Tongue (tissue), 2 donors: ENCODE measurements around the gene KLHL3. TPM values are rescaled to one million over a fixed set of nuclear protein-coding genes. Genes with fewer than 3 reads are reported as not detected.
A peak's percentile ranks its signal among the peaks of the same experiment; 100 is the strongest.

ENCODE experiments used
- DNase-seq: peaks from one replicate; pipeline ENCODE4 v3.0.0-alpha.2; 2015
- total RNA-seq: library from RNA; depleted of rRNA; stranded (reverse); fragments of >200 nt; gene quantifications from one replicate; pipeline ENCODE4 v1.2.3, GENCODE V29; 2014

KLHL3 gene
- total RNA-seq, 1 donor from 2014 or later = 15.5 TPM

DNA sequence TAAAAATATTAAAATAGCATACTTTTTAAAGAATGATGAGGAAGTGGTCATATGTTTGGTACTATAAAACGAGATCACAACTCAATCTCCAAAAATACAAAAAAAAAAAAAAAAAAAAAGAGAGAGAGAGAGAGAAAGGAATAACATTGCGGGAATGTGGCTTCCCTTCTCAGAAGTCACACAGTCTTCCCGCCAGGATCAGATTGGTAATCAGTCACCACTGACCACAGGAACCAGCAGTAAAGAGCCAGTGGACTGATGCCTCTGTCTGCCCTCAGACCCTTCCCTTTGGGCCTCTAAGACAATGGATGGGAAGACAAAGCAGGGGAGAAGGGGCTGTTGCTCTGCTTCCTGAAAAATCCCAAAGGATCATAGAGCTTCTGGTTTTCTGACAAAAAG lies 104.9 kb downstream of the KLHL3 start:
- no peak for DNase-seq

GRCh38 chr5:137630216-137630971 lies 105.5 kb downstream of the KLHL3 start:
- no peak for DNase-seq

- peak; percentile 73 for DNase-seq
Observed at GRCh38 chr5:137629646-137630045, 106.2 kb downstream of the KLHL3 start.

GRCh38 chr5:137627706-137628105 lies 108.2 kb downstream of the KLHL3 start:
- DNase-seq = no peak

DNA sequence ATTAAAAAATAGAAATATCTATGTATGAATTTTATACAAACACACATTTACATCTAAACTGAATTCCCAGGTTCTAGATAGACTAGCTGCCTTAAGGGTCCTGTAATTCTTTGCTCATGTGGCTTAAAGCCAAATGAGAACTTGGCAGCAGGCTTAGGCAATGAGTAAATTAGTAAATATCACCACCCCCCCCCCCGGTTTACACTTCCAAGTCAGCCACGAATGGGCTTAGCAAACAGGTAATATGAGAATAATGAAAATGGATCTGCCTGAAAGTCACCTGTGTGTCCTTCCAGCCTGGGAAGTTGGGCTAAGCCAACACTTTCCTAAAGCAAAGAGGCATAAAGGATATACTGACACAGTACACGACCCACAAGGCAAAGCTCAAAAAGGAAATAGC lies 108.6 kb downstream of the KLHL3 start:
- DNase-seq = no peak

DNA sequence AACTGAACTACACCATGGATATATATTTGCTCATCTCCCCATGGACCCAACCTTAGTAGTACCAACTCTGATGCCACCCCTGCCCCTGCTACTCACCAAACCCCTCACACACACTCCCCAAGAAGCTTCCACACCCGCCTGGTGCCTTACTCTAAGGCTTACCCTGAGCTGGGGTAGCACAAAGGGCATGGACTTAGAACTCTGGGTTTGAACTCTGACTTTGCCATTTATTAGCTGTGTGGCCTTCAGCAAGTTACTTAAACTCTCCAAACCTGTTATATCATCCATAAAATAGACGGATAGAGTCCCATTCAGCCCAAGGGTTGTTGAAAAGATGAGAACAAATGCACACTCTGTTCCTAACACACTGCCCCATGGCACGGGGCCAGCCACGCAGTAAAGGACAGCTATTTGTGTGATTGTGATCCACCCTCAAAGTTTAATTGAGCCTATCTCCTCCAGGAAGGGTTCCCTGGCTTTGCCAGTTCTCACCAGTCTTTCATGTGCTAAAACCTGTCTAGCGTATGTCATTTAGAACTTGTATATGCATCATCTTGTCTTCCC lies 111.0 kb downstream of the KLHL3 start:
- no peak for DNase-seq

DNA sequence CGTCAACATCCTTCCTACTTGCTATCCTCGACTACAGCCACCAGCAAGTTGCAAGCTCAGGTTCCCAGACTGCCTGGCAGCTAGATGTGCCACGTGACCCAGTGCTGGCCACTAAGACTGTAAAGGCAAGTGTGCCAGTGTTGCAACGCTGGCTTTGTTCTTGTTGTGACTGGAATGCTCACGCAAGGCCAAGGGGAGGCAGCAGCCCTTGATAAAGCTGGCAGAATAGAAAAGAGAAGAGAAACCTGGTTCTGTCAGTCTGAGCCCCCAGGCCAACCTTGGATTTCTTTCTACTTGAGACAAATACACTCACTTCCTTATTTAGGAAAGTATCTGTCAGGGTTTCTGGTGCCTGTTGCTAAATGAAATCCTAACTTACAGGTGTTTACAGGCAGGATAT lies 113.0 kb downstream of the KLHL3 start:
- peak; percentile 58 for DNase-seq

- peak; percentile 37 for DNase-seq
Observed at GRCh38 chr5:137621861-137622823, 113.7 kb downstream of the KLHL3 start.

- no peak for DNase-seq
Observed at GRCh38 chr5:137621306-137621705, 114.6 kb downstream of the KLHL3 start.

- peak; percentile 82 for DNase-seq
Observed at GRCh38 chr5:137619191-137619870, 116.6 kb downstream of the KLHL3 start.

GRCh38 chr5:137618476-137618875 lies 117.4 kb downstream of the KLHL3 start:
- DNase-seq = no peak

DNA sequence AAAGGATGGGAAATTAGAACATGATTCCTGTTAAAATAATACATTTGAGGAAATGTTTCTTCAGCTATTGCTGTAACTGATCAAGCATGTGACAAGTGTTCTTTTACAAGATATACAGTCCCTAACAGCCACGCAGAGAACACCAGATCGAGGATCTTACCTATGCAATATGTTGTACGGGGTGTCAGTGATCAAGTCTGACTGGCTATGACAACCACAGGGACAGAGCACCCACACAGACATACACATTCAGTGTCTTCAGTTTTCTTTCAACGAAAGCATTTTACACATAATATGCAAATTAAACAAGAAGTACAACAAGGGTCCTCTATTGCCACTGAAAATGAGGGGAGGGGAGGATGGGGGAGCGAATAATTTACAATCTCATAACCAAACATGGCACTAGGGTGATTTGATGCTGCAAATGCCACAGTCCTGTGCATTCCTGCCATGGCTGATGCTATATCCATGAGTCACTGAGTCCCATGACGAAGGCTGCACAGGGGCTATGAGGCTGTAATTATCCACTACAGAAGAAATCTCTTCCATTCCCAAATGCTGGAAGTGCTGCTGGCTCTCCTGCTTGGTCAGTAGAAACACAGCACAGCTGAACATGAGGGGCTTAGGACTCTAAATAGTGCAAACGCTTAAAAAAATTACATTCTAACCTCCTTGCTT lies 118.2 kb downstream of the KLHL3 start:
- DNase-seq = no peak

DNA sequence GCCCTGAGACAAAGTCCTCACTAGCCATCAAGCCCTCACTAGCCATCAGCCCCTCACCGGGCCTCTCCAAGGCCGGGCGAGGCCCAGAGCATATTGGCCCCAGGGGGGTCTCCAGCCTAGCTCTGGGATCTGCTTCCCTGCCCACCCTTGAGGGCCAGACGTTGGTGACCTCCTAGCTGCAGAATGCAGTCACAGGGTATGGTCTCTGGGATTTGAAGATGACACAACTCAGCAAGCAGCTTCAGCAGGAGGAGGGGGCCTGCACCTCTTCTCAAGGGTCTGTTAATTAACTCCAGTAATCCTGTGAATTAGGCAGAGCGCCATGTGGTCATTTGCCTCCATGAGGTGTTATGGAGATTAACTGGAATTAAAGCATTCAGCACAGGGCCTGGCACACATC lies 119.8 kb downstream of the KLHL3 start:
- DNase-seq = no peak

DNA sequence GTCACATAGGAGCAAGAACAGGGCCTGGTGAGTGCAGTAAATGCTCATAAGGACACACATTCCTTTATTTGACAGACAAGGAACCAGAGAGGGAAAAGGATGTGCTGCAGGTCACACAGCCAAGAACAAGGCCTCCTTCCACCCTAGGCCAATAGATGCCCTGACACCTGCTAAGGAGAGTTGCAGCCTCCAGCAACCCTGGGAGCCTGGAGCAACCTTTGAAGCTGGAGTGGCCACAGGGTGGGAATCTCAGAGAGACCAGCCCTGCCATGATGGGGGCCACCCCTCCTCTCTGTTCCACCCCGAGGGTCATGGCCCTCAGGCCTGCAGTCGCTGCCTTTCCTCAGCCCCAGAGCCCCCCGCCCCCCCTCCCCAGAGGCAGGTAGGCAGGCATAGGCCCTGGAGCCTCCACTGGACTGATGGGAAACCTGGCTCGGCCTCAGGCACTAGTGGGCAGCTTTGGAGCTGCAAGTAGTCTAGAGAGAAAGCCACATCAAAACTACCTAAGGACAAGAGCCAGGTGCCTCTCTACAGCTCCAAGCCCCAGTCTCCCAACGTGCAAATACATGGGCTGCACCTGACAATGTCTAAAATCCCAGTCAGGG lies 120.6 kb downstream of the KLHL3 start:
- no peak for DNase-seq

DNA sequence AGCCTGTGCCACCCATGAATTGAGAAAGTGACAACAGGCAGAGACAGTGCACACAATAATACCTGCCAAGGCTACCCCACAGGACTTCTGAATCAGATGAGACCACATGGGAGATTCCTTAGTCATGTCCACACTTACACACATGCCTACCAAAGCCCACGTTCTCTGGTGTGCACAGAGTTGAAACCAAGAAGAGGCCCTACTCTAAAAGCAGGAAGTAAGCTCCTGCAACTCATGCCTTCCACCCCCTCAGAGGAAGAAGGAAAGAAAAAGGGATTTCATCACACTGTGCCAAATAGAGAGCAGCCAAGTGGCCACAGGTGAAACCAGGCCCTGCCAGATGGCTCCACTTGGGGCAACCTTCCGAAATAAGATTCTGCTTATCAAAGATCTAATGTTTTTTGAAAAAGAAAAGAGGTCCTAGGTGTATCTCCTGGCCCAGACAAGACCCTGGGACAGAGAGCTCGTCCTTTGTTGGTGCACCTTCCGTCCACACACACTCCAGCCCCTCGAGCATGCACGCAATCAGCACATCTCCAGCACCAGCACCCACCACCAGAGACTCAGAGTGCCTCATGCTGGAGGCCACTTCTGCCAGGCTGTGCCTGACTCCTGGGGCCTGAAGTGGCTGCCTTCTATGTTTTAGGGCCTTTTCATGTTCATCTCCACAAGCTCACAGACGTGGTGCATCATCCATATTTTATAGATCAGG lies 122.2 kb downstream of the KLHL3 start:
- no peak for DNase-seq

DNA sequence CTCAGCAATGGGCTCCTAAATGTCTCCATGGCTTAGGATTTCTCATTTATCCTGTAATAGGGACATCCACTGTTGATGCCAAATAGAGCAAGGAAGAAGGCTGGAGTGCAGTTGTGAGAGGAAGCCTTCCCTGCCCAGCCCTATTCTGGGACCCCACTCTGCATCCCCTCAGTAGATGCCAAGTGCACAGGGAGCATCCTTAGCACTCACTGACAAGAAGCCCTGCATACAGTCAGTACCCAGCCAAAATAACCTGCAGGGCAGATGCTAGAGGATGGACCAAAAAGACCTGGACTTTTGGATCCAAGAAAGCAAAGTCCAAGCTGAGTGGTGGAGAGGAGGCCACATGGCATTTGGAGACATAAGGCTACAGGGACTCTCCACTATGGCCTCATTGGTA lies 123.3 kb downstream of the KLHL3 start:
- DNase-seq = no peak

DNA sequence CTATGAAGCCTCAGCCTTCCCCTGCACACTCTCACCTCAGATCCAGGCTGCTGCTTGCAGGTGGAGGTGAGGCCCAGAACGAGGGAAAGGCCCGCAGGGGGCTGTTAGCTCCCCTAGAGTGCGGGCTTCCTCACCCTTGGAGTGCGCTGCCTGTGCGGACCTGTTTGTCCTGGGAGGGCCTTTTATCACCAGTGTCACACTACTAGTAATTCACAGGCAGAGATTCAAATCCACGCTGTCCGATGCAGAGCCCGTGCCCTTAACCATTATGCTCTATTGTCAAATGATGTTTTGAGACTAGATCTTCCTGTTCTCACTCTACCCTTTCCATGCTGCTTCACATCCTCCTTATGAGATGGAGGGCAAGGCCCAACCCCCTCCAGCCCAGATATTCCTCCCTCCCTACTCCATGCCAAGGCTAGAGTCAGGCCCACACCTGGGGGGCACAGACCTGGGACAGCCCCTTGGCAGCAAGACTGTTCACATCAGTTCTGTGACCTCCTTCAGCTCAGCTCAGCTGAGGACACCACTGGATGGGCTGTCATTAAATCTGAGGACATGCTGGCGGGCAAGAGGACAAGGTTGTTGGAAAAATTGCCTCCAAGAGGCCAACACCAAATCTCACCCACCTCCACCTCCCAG lies 124.0 kb downstream of the KLHL3 start:
- DNase-seq = no peak

DNA sequence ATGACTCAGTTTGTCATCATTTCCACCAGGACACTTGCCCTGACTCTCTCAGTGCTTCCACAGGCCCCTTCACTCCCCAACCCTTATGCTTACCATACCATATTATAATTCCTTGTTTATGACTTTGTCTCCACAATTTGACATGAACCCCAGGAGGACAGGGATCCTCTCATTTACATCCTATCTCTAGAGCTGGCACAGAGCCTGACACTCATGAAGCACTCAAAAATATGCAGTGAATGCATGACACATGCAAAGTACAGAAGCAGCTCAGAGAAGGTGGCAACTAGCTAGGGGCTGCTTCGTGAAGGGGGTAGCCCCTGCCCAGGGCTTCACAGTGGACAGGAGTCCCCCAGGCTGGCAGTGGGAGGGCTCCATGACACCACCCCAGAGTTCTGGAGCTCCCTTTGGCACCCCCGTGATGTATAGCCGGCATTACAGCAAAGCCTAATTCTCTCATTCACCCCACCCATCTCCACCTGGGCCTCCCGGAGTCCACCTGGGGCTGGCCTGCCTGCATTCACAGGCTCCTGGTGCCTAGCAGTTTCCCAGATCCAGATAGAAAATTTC lies 124.8 kb downstream of the KLHL3 start:
- no peak for DNase-seq

DNA sequence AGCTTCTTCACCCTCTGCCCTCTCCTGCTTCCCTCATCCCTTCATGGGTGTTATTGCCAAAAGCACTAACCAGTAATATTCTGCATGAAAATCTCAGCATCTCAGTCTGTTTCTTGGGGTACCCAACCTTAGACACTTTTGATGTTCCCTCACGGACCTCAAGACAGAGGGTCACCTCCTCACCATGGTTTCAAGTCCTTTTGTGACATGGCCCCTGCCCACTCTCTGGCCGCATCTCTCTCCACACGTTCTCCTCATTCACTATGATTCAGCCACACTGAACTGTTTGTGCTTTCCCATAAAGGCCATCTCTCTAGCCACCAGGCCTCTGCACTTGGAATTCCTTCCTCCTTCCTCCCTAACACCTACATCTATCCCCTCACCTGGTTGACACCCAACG lies 125.3 kb downstream of the KLHL3 start:
- no peak for DNase-seq

DNA sequence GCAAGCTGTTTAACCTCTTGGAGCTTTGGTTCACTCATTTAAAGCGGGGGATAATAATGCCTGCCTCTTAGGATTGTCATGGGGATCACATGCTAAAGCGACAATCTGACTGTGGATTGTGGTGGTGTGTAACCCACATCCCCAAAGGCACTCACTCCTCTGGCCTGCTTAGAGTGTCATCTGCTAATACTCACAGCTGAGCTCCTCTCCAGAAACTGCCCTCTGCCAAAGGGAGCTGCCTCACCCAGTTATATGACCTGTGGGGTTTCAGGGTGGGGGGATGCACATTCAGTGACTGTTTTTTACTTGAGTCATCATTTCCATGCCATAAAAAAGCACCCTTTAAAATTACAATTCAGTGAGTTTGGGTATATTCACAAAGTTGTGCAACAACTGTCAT lies 126.8 kb downstream of the KLHL3 start:
- no peak for DNase-seq
